ENCODE results near the gene TNFRSF21. TPM values are rescaled to one million over a fixed set of nuclear protein-coding genes. Genes with fewer than 3 reads are reported as not detected.

The TNFRSF21 gene
- total and polyA plus RNA-seq, 9 of the 15 experiments (the other 6 are each of a cell fraction or from before 2014, with no cell fraction given): 0.63 to 5.7 (median 2.2) TPM

- Histone ChIP-seq H3K27me3 (ENCODE audit: control insufficient read depth in 2 of 2, insufficient read depth in 2 of 2, low read length in 2 of 2) (no peaks in the 10 kb centered on the region), H3K4me3 (no peak overlapping the region), H3K79me2 (ENCODE audit: control insufficient read depth, insufficient read depth, low read length) (no peaks in the 10 kb centered on the region), H3K4me1 (replicated peaks in 1 of 2; ENCODE audit: control insufficient read depth in 2 of 2, insufficient read depth in 2 of 2, low read length in 2 of 2) (peaks cover 3 to 17% of the 10 kb centered on the region in 2 experiments; a peak in 3 of 5 replicates), H3K9me3 (replicated peaks; ENCODE audit: control insufficient read depth, insufficient read depth, low read depth, low read length) (no peaks in the 10 kb centered on the region), H3K9ac (ENCODE audit: insufficient read depth in 1 of 2, low read depth in 2 of 2, low read length in 2 of 2) (no peak overlapping the region), H3K36me3 (ENCODE audit: control insufficient read depth, insufficient read depth, low read length) (no peaks in the 10 kb centered on the region), H2AFZ (ENCODE audit: low read depth, low read length) (no peak overlapping the region), H3K27ac (ENCODE audit: extremely low read depth, low read depth, low read length) (no peak overlapping the region), H3K9me1 (ENCODE audit: control insufficient read depth, insufficient read depth, low read length) (no peaks in the 10 kb centered on the region), H3K4me2 (ENCODE audit: insufficient read depth, low read length) (no peak overlapping the region), H4K20me1 (replicated peaks; ENCODE audit: control insufficient read depth, insufficient read depth, low read length) (no peaks in the 10 kb centered on the region)
- no peak for DNase-seq (ENCODE audit: extremely low read depth in 1 of 4, low spot score in 3 of 4)
- 77% methylated on average over 5 of the region's 5 CpGs for WGBS (ENCODE audit: insufficient coverage, low coverage, missing lambda C conversion rate)
- in situ Hi-C loops (cut with MboI) (no loop called here), intact Hi-C loops (cut with micrococcal nuclease) (no loop called here)
- TF ChIP-seq POLR2AphosphoS2 (IDR thresholded peaks at IDR 0.05; ENCODE audit: low read length): no peak
- TF ChIP-seq NFE2 (IDR thresholded peaks at IDR 0.05; ENCODE audit: low read depth): 0 out of 2 replicates have a peak, but pooled peaks have one; percentile 2
- FAIRE-seq: no peak
- ATAC-seq: no peak
- CTCF ChIA-PET (ENCODE audit: low intra/inter-chr PET ratio): no interaction called here
- no TSS peak for BruUV-seq (replicated peaks)
- POLR2A ChIA-PET: no interaction called here
These were observed 72.5 kb downstream of the TNFRSF21 start for GRCh38 chr6:47237196-47237595.

DNA sequence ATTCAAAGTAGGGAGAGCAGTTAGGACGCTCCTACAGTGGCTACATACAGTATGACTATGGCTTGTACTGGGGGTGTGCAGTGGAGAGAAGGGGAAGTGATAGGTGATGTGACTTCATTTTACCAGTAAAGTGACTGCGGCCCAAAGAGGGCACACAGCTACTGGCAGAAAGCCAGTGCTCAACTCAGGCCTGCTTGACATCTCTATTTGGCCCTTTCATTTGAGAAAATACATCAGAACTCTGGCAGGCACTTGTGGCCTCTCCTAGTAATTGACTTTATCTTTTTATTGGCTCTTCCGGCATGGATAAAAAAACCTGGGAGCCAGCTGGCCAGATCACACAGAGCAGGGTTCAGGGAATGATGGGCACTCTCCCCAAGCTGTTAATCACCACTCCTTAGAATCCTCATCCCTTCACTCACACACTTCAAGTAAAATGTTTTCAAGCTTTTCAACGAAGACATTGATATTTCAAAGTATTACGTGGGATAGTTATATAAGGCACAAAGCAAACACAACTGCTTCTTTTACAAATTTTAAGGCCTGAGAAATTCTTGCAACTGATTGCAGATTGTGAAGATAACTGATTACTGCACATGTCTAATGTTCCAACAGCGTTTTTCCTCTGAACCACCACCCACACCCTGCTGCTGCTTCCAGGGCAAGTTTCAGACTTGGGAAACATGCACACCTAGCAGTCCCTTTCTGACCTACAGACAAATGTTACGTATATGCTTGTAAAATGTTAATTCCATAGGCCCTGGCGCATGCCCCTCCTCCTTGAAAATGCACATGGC lies 73.5 kb downstream of the TNFRSF21 start:
- intact Hi-C loops (cut with micrococcal nuclease): no loop called here
- no peak overlapping the region for H3K4me3 ChIP-seq
- no peak overlapping the region for H3K27ac ChIP-seq (ENCODE audit: extremely low read depth, low read depth, low read length)
- ATAC-seq: peak; percentile 63
- no peaks in the 10 kb centered on the region for H3K9me1 ChIP-seq (ENCODE audit: control insufficient read depth, insufficient read depth, low read length)
- no TSS peak for BruUV-seq (replicated peaks)
- no peak overlapping the region; a peak in 1 of 4 replicates for H3K9ac ChIP-seq (ENCODE audit: insufficient read depth in 1 of 2, low read depth in 2 of 2, low read length in 2 of 2)
- no peak for FAIRE-seq
- ChIA-PET POLR2A (interaction anchor here (0.7 to 1.6 kb wide), 2 partner anchors 19 to 64 kb away, joined by 3 read pairs; no protein-coding TSS in a partner anchor), CTCF (ENCODE audit: low intra/inter-chr PET ratio) (no interaction called here)
- no peaks in the 10 kb centered on the region for H4K20me1 ChIP-seq (replicated peaks; ENCODE audit: control insufficient read depth, insufficient read depth, low read length)
- 59% methylated on average over 8 of the region's 8 CpGs for WGBS (ENCODE audit: insufficient coverage, low coverage, missing lambda C conversion rate)
- H3K4me1 ChIP-seq (replicated peaks in 1 of 2; ENCODE audit: control insufficient read depth in 2 of 2, insufficient read depth in 2 of 2, low read length in 2 of 2): peaks cover 0 to 9% of the 10 kb centered on the region in 2 experiments; a peak in 3 of 5 replicates
- TF ChIP-seq CREB3 (tag; conservative IDR thresholded peaks at IDR 0.05; ENCODE audit: low read depth) (no peak), SPI1 (IDR thresholded peaks at IDR 0.05; ENCODE audit: borderline replicate concordance, low read depth, low read length) (peak; percentile 59), DPF2 (IDR thresholded peaks at IDR 0.05) (no peak), ZNF589 (CRISPR knock-in tag; IDR thresholded peaks at IDR 0.05; ENCODE audit: low read depth) (0 out of 2 replicates have a peak, but pooled peaks have one; percentile 36), NFIC (IDR thresholded peaks at IDR 0.05) (peak; percentile 68), SP2 (IDR thresholded peaks at IDR 0.05; ENCODE audit: extremely low read depth, low read depth, low read length, poor library complexity, severe bottlenecking) (no peak), ZNF384 (IDR thresholded peaks at IDR 0.05; ENCODE audit: low read depth, low read length) (no peak)
- no peaks in the 10 kb centered on the region for H3K36me3 ChIP-seq (ENCODE audit: control insufficient read depth, insufficient read depth, low read length)
- in situ Hi-C loops (cut with MboI): no loop called here
- no peaks in the 10 kb centered on the region for H3K79me2 ChIP-seq (ENCODE audit: control insufficient read depth, insufficient read depth, low read length)
- peak in 1 of 4 experiments; percentile 20 for DNase-seq (ENCODE audit: extremely low read depth in 1 of 4, low spot score in 3 of 4)
- H2AFZ ChIP-seq (ENCODE audit: low read depth, low read length): peak overlapping the region; percentile 2; the same call in 1 of the 2 replicates
- no peaks in the 10 kb centered on the region for H3K27me3 ChIP-seq (ENCODE audit: control insufficient read depth in 2 of 2, insufficient read depth in 2 of 2, low read length in 2 of 2)
- no peaks in the 10 kb centered on the region for H3K9me3 ChIP-seq (replicated peaks; ENCODE audit: control insufficient read depth, insufficient read depth, low read depth, low read length)
- no peak overlapping the region for H3K4me2 ChIP-seq (ENCODE audit: insufficient read depth, low read length)
